H1 (cell line): ENCODE results near the gene ALK. TPM values are rescaled to one million over a fixed set of nuclear protein-coding genes. Genes with fewer than 3 reads are reported as not detected.

Experiments used
- CTCF ChIA-PET: fragments of 300-600 bp; sonication (Branson Sonifier 250); formaldehyde crosslinking; loops from one replicate; lab custom pipeline; 2021; ENCODE audit not compliant: partially characterized antibody; lab: Charles Lee
- POLR2A ChIA-PET: fragments of 300-600 bp; sonication (Branson Sonifier 250); formaldehyde crosslinking; loops from one replicate; lab custom pipeline; 2021; ENCODE audit warnings: inconsistent platforms; ENCODE audit not compliant: partially characterized antibody; lab: Charles Lee
- DNase-seq, 2 experiments: peaks; one replicate each; pipeline versions ENCODE4 v3.0.0 to v3.0.0-alpha.2; 2010 to 2022; ENCODE audit warnings: low spot score in 2 of 2, low read depth in 1 of 2, mixed read lengths in 1 of 2
- FAIRE-seq: peaks from 2 replicates; lab custom pipeline; 2011; peaks lifted over from hg19 to GRCh38; lab: Jason Lieb, UNC
- H2AFZ ChIP-seq: 2 replicates; pipeline ENCODE4 v1.8.1; 2012; ENCODE audit warnings: low read length, inconsistent platforms
- H2AK5ac ChIP-seq: 2 replicates; pipeline ENCODE4 v1.6.1; 2013; ENCODE audit warnings: low read depth, low read length
- H2BK120ac ChIP-seq: replicated peaks from 2 replicates; pipeline ENCODE3; 2013; ENCODE audit warnings: low read depth, low read length, inconsistent platforms
- H2BK12ac ChIP-seq: 2 replicates; pipeline ENCODE4 v1.6.1; 2013; ENCODE audit warnings: low read depth, low read length
- H2BK15ac ChIP-seq: 2 replicates; pipeline ENCODE4 v1.6.1; 2013; ENCODE audit warnings: low read length
- H2BK20ac ChIP-seq: 2 replicates; pipeline ENCODE4 v1.6.1; 2013; ENCODE audit warnings: low read length
- H2BK5ac ChIP-seq: 2 replicates; pipeline ENCODE4 v1.6.1; 2013; ENCODE audit warnings: low read depth, low read length
- H3K14ac ChIP-seq: 2 replicates; pipeline ENCODE4 v1.6.1; 2013; ENCODE audit warnings: inconsistent platforms; ENCODE audit not compliant: insufficient read length
- H3K18ac ChIP-seq: 2 replicates; pipeline ENCODE4 v1.6.1; 2013; ENCODE audit warnings: low read length; ENCODE audit errors: extremely low read depth
- H3K23ac ChIP-seq: 2 replicates; pipeline ENCODE4 v1.6.1; 2013; ENCODE audit warnings: inconsistent platforms; ENCODE audit not compliant: insufficient read length
- H3K23me2 ChIP-seq: 2 replicates; pipeline ENCODE4 v1.6.1; 2013; ENCODE audit warnings: low read depth, low read length
- H3K27ac ChIP-seq: 2 replicates; pipeline ENCODE4 v1.6.1; 2011; ENCODE audit warnings: low read depth, low read length, inconsistent platforms
- H3K27me3 ChIP-seq, 4 experiments: replicated peaks in 1 of 4; 1 replicate in 1 of 4; 2 replicates in 3 of 4; pipeline versions ENCODE4 v1.6.1 to v1.8.1; 2011 to 2013; ENCODE audit warnings: low read length in 3 of 4, mild to moderate bottlenecking in 3 of 4, inconsistent platforms in 2 of 4, mixed read lengths in 2 of 4, moderate library complexity in 1 of 4; ENCODE audit not compliant: control insufficient read depth in 3 of 4, insufficient read depth in 3 of 4; ENCODE audit errors: extremely low read depth in 1 of 4
- H3K36me3 ChIP-seq, 4 experiments: 2 replicates each; pipeline versions ENCODE4 v1.6.1 to v1.8.1; 2011 to 2013; ENCODE audit warnings: mild to moderate bottlenecking in 4 of 4, low read length in 3 of 4, moderate library complexity in 2 of 4, control low read depth in 1 of 4, inconsistent platforms in 1 of 4; ENCODE audit not compliant: insufficient read depth in 4 of 4, control insufficient read depth in 2 of 4
- H3K4ac ChIP-seq: replicated peaks from 2 replicates; pipeline ENCODE3; 2013; ENCODE audit warnings: low read length, low read depth, mixed read lengths, inconsistent platforms; ENCODE audit not compliant: insufficient read length
- H3K4me1 ChIP-seq, 4 experiments: replicated peaks in 1 of 4; 1 replicate in 1 of 4; 2 replicates in 3 of 4; pipeline versions ENCODE4 v1.6.1 to v1.8.1; 2011 to 2013; ENCODE audit warnings: low read length in 3 of 4, inconsistent platforms in 2 of 4, mixed read lengths in 1 of 4; ENCODE audit not compliant: insufficient read depth in 4 of 4, control insufficient read depth in 3 of 4
- H3K4me2 ChIP-seq, 2 experiments: 2 replicates each; pipeline versions ENCODE4 v1.6.1 to v1.8.1; 2011 to 2013; ENCODE audit warnings: low read depth in 2 of 2, low read length in 2 of 2, control low read depth in 1 of 2, inconsistent platforms in 1 of 2, mild to moderate bottlenecking in 1 of 2; ENCODE audit not compliant: insufficient read depth in 1 of 2
- H3K4me3 ChIP-seq, 4 experiments: fragments of 200-600, 300-600 bp in 1 of 4; sonication (generic), shearing (Covaris generic), sonication (Bioruptor Twin) in 1 of 4; 2 replicates each; pipeline versions ENCODE4 v1.5.1 to v1.8.1; 2011 to 2016; ENCODE audit warnings: low read length in 4 of 4, low read depth in 3 of 4, control low read depth in 2 of 4, inconsistent platforms in 2 of 4, mild to moderate bottlenecking in 2 of 4, mixed read lengths in 1 of 4, moderate library complexity in 1 of 4; ENCODE audit not compliant: insufficient read depth in 2 of 4; ENCODE audit errors: extremely low read depth in 1 of 4
- H3K56ac ChIP-seq: replicated peaks from 2 replicates; pipeline ENCODE3; 2013; ENCODE audit warnings: low read depth, mild to moderate bottlenecking, mixed read lengths, low read length, inconsistent platforms; ENCODE audit not compliant: insufficient read length
- H3K79me1 ChIP-seq: 2 replicates; pipeline ENCODE4 v1.6.1; 2013; ENCODE audit warnings: low read depth, low read length, control low read depth
- H3K79me2 ChIP-seq, 2 experiments: 2 replicates each; pipeline versions ENCODE4 v1.6.1 to v1.8.1; 2012 to 2013; ENCODE audit warnings: low read length in 2 of 2, mild to moderate bottlenecking in 2 of 2, inconsistent platforms in 1 of 2; ENCODE audit not compliant: insufficient read depth in 2 of 2, control insufficient read depth in 1 of 2
- H3K9ac ChIP-seq, 4 experiments: replicated peaks in 1 of 4; 1 replicate in 1 of 4; 2 replicates in 3 of 4; pipeline versions ENCODE4 v1.6.1 to v1.8.1; 2011 to 2013; ENCODE audit warnings: low read depth in 3 of 4, low read length in 3 of 4, control low read depth in 2 of 4, mild to moderate bottlenecking in 2 of 4, moderate library complexity in 2 of 4, inconsistent platforms in 1 of 4; ENCODE audit errors: extremely low read depth in 1 of 4
- H3K9me3 ChIP-seq, 2 experiments: 2 replicates each; pipeline versions ENCODE4 v1.6.1 to v1.8.1; 2012 to 2013; ENCODE audit warnings: mild to moderate bottlenecking in 2 of 2, moderate library complexity in 2 of 2, control low read depth in 1 of 2, inconsistent platforms in 1 of 2, low read depth in 1 of 2, low read length in 1 of 2, mixed read lengths in 1 of 2; ENCODE audit not compliant: insufficient read depth in 2 of 2
- H4K20me1 ChIP-seq, 2 experiments: replicated peaks in 1 of 2; 2 replicates each; pipeline versions ENCODE3 to v1.8.1; 2011 to 2013; ENCODE audit warnings: inconsistent platforms in 2 of 2, low read length in 2 of 2, mild to moderate bottlenecking in 1 of 2; ENCODE audit not compliant: insufficient read depth in 2 of 2, control insufficient read depth in 1 of 2
- H4K5ac ChIP-seq: 2 replicates; pipeline ENCODE4 v1.6.1; 2013; ENCODE audit warnings: low read length, low read depth, mixed read lengths, inconsistent platforms; ENCODE audit not compliant: insufficient read length
- H4K8ac ChIP-seq: 2 replicates; pipeline ENCODE4 v1.8.0; 2013; ENCODE audit warnings: mild to moderate bottlenecking, moderate library complexity, low read length, inconsistent platforms; ENCODE audit not compliant: insufficient read depth; ENCODE audit errors: extremely low read depth
- H4K91ac ChIP-seq: replicated peaks from 2 replicates; pipeline ENCODE3; 2013; ENCODE audit warnings: low read length, mixed read lengths, inconsistent platforms; ENCODE audit not compliant: insufficient read length
- SRF ChIP-seq: IDR thresholded peaks from 2 replicates; pipeline ENCODE4 v1.6.1; 2011; ENCODE audit warnings: mild to moderate bottlenecking, low read depth, low read length, moderate library complexity
- SUZ12 ChIP-seq: fragments of 200-600 bp; sonication (generic); IDR thresholded peaks from 2 replicates; pipeline ENCODE4 v1.6.1; 2012; ENCODE audit warnings: mild to moderate bottlenecking, inconsistent platforms, low read length, moderate library complexity, mixed read lengths
- TEAD4 ChIP-seq: IDR thresholded peaks from 2 replicates; pipeline ENCODE4 v1.6.1; 2012; ENCODE audit warnings: low read depth, low read length, inconsistent platforms, mixed read lengths
- WGBS, 2 experiments: shearing (Covaris generic) in 1 of 2; methylation state at CpG; one replicate each; pipeline versions ENCODE4 v1.1.6 to v1.1.7; 2013 to 2015; ENCODE audit warnings: low lambda C conversion rate in 2 of 2, mixed read lengths in 2 of 2, inconsistent platforms in 1 of 2, low coverage in 1 of 2, missing lambda C conversion rate in 1 of 2; ENCODE audit not compliant: insufficient replicate concordance in 2 of 2, insufficient coverage in 1 of 2, insufficient read length in 1 of 2; ENCODE audit errors: extremely low coverage in 1 of 2, missing lambda C conversion rate in 1 of 2; 5-methylcytosine and 5-hydroxymethylcytosine counted together
- polyA plus RNA-seq, 7 experiments: library from polyadenylated mRNA; depleted of rRNA in 3 of 7; stranded (reverse) in 5 of 7; unstranded in 2 of 7; fragments of >200 nt in 5 of 7; fragments of 200-250 nt in 2 of 7; gene quantifications; 1 replicate in 5 of 7; 2 replicates in 1 of 7; 4 replicates in 1 of 7; pipeline versions ENCODE4 v1.2.1 to v1.2.3, GENCODE V29; 2011 to 2013; ENCODE audit warnings: missing spikeins in 2 of 7, mixed read lengths in 2 of 7
- total RNA-seq: library from RNA; stranded (reverse); fragmentation: NEBNext Ultra II Directional; extraction: Animal tissue kit (Norgen Biotek cat#: 25700); gene quantifications from 2 replicates; pipeline ENCODE4 v1.2.1, GENCODE V29; 2021

Gene ALK
- total and polyA plus RNA-seq, 2 of the 8 experiments (the other 6 are each of a cell fraction or from before 2014, with no cell fraction given), result 0.02 to 0.09 TPM

- DNase-seq, result no peak
- H2BK120ac ChIP-seq, result no peak overlapping the region
- ChIA-PET CTCF (no interaction called here), POLR2A (no interaction called here)
- WGBS, 2 experiments, result 97% methylated on average over 2 of the region's 2 CpGs; no CpG with 5 or more reads in 1 of the 2 experiments
- H3K14ac ChIP-seq, result no peak overlapping the region
- H3K27me3 ChIP-seq, result no peaks in the 10 kb centered on the region; a peak in 1 of 7 replicates
- no peaks in the 10 kb centered on the region for H3K79me2 ChIP-seq
- no peak overlapping the region for H3K27ac ChIP-seq
- no peak overlapping the region for H2BK12ac ChIP-seq
- H2AK5ac ChIP-seq, result no peak overlapping the region
- H3K79me1 ChIP-seq, result no peaks in the 10 kb centered on the region
- H3K4me2 ChIP-seq, result no peak overlapping the region
- H4K5ac ChIP-seq, result no peak overlapping the region
- H3K23ac ChIP-seq, result no peak overlapping the region
- H3K4me1 ChIP-seq, result no peaks in the 10 kb centered on the region
- no peak overlapping the region for H3K56ac ChIP-seq
- no peak overlapping the region for H3K4ac ChIP-seq
- no peak overlapping the region for H3K18ac ChIP-seq
- no peak overlapping the region for H3K9ac ChIP-seq
- no peak overlapping the region for H2BK20ac ChIP-seq
- H3K23me2 ChIP-seq, result no peaks in the 10 kb centered on the region
- no peaks in the 10 kb centered on the region for H3K9me3 ChIP-seq
- H2BK15ac ChIP-seq, result no peak overlapping the region
- no peak overlapping the region for H4K8ac ChIP-seq
- no peaks in the 10 kb centered on the region for H3K36me3 ChIP-seq
- H4K20me1 ChIP-seq, result no peaks in the 10 kb centered on the region
- no peak for FAIRE-seq
- TF ChIP-seq TEAD4 (no peak), SUZ12 (no peak), SRF (no peak)
- H2BK5ac ChIP-seq, result no peak overlapping the region
- H4K91ac ChIP-seq, result no peak overlapping the region
- H2AFZ ChIP-seq, result no peak overlapping the region
- H3K4me3 ChIP-seq, result no peak overlapping the region
Measured at GRCh38 chr2:29479401-29479800, 442.0 kb downstream of the ALK start.
